CD4-positive, alpha-beta T cell treated with Interleukin-4 for 1 hour (primary cell): ENCODE data around the gene AGAP1.

Source experiments
- DNase-seq, 2 donors: peaks; one replicate each; pipeline ENCODE4 v3.0.0-alpha.2; 2020 to 2022

AGAP1 gene

GRCh38 chr2:235781775-235782174 lies 287.9 kb downstream of the AGAP1 start:
- DNase-seq: no peak

GRCh38 chr2:235784788-235785187 lies 290.9 kb downstream of the AGAP1 start:
- DNase-seq: no peak

- no peak for DNase-seq
Observed at GRCh38 chr2:235789552-235789951, 295.7 kb downstream of the AGAP1 start.

- no peak for DNase-seq
Observed at GRCh38 chr2:235793163-235793752, 299.4 kb downstream of the AGAP1 start.

- DNase-seq: no peak
Observed at GRCh38 chr2:235799281-235799680, 305.4 kb downstream of the AGAP1 start.

- DNase-seq: no peak
Observed at GRCh38 chr2:235802542-235802941, 308.7 kb downstream of the AGAP1 start.

GRCh38 chr2:235803028-235803427 lies 309.2 kb downstream of the AGAP1 start:
- DNase-seq: no peak

- DNase-seq: no peak
Observed at GRCh38 chr2:235804676-235805075, 310.8 kb downstream of the AGAP1 start.

GRCh38 chr2:235806986-235807750 lies 313.3 kb downstream of the AGAP1 start:
- DNase-seq: no peak

GRCh38 chr2:235808366-235808765 lies 314.5 kb downstream of the AGAP1 start:
- DNase-seq: no peak

- DNase-seq: no peak
Observed at GRCh38 chr2:235810252-235810651, 316.4 kb downstream of the AGAP1 start.

GRCh38 chr2:235810846-235811245 lies 317.0 kb downstream of the AGAP1 start:
- DNase-seq: no peak

GRCh38 chr2:235811446-235812184 lies 317.8 kb downstream of the AGAP1 start:
- no peak for DNase-seq

- no peak for DNase-seq
Observed at GRCh38 chr2:235812185-235812665, 318.4 kb downstream of the AGAP1 start.

GRCh38 chr2:235813398-235813797 lies 319.6 kb downstream of the AGAP1 start:
- no peak for DNase-seq

- DNase-seq: no peak
Observed at GRCh38 chr2:235820571-235820970, 326.7 kb downstream of the AGAP1 start.

- DNase-seq: no peak
Observed at GRCh38 chr2:235824331-235824730, 330.5 kb downstream of the AGAP1 start.

GRCh38 chr2:235825946-235826345 lies 332.1 kb downstream of the AGAP1 start:
- DNase-seq: no peak

GRCh38 chr2:235826826-235827225 lies 333.0 kb downstream of the AGAP1 start:
- no peak for DNase-seq

- DNase-seq: no peak
Observed at GRCh38 chr2:235827585-235827992, 333.7 kb downstream of the AGAP1 start.

- DNase-seq: no peak
Observed at GRCh38 chr2:235829726-235830125, 335.9 kb downstream of the AGAP1 start.

- no peak for DNase-seq
Observed at GRCh38 chr2:235831755-235832154, 337.9 kb downstream of the AGAP1 start.

- DNase-seq: no peak
Observed at GRCh38 chr2:235832941-235833340, 339.1 kb downstream of the AGAP1 start.
